ENCODE data around the gene MLN.

DNA sequence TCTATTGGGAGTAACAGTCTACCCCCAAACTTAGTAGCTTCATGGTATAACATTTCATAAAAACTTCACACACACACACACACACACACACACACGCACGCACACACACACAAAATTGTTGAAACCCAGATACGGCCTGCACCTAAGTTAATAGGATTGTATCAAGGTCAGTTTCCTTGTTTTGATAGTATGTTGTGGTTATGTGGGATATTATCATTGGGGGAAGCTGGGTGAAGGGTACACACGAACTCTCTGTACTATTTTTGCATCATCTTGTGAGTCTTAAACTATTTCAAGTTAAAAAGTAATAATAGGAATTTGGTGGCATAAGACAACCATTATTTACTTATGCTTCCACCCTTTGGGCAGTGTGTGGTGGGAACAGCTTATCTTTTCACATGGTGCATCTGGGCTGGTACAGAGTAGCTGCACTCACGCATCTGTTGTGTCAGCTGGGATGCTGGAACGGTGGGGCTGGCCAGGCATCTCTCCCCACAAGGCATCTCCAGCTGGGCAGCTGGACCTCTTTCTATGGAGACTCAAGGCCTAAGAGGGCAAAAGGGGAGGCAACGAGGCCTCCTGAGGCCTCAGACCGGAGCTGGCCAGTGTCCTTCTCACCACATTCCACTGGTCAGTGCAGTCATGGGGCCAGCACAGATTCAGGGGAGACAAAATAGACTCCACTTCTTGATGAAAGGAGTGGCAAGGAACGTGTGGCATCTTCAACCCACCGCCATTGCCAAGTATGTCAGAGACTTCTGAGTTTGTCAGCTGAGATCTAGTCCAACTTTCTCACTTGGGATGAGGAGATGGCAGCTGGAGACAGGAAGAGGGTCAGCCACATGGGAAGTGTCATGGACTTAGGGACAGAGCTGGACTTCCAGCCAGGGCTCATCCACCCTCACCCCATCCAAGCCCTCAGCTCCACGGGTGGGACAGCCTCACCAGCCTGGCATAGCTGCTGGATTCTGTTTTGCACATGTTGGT is 36.6 kb downstream of the MLN start:
- TF ChIP-seq ISL1 (CRISPR knock-in tag; IDR thresholded peaks at IDR 0.05) (no peak), ZNF70 (CRISPR knock-in tag; IDR thresholded peaks at IDR 0.05) (no peak), ESRRG (CRISPR knock-in tag; IDR thresholded peaks at IDR 0.05) (no peak), PPARA (CRISPR knock-in tag; IDR thresholded peaks at IDR 0.05; ENCODE audit: borderline replicate concordance) (no peak), GLIS3 (CRISPR knock-in tag; IDR thresholded peaks at IDR 0.05) (no peak), ZFP30 (CRISPR knock-in tag; IDR thresholded peaks at IDR 0.05) (no peak), RARB (CRISPR knock-in tag; IDR thresholded peaks at IDR 0.05) (no peak), TOX (CRISPR knock-in tag; IDR thresholded peaks at IDR 0.05; ENCODE audit: borderline replicate concordance) (no peak), ZFP3 (CRISPR knock-in tag; IDR thresholded peaks at IDR 0.05) (no peak), BACH2 (CRISPR knock-in tag; IDR thresholded peaks at IDR 0.05; ENCODE audit: borderline replicate concordance) (no peak), ARNTL (CRISPR knock-in tag; IDR thresholded peaks at IDR 0.05; ENCODE audit: borderline replicate concordance, low read depth) (no peak)
- TF ChIP-seq, protein P1, sequence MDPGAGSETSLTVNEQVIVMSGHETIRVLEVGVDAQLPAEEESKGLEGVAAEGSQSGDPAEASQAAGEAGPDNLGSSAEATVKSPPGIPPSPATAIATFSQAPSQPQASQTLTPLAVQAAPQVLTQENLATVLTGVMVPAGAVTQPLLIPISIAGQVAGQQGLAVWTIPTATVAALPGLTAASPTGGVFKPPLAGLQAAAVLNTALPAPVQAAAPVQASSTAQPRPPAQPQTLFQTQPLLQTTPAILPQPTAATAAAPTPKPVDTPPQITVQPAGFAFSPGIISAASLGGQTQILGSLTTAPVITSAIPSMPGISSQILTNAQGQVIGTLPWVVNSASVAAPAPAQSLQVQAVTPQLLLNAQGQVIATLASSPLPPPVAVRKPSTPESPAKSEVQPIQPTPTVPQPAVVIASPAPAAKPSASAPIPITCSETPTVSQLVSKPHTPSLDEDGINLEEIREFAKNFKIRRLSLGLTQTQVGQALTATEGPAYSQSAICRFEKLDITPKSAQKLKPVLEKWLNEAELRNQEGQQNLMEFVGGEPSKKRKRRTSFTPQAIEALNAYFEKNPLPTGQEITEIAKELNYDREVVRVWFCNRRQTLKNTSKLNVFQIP (CRISPR knock-in tag; IDR thresholded peaks at IDR 0.05; ENCODE audit: borderline replicate concordance, low read depth) = no peak
